ENCODE results near the gene SEZ6L2. TPM values are rescaled to one million over a fixed set of nuclear protein-coding genes. Genes with fewer than 3 reads are reported as not detected.

SEZ6L2 gene
- total and polyA plus RNA-seq, 9 of the 15 experiments (the other 6 are each of a cell fraction or from before 2014, with no cell fraction given): 0.10 to 2.1 (median 0.72) TPM

- Histone ChIP-seq H3K36me3 (ENCODE audit: control insufficient read depth, insufficient read depth, low read length) (peaks cover 8% of the 10 kb centered on the region; the same call in 2 of the 3 replicates), H3K4me2 (ENCODE audit: insufficient read depth, low read length) (no peak overlapping the region), H2AFZ (ENCODE audit: low read depth, low read length) (no peak overlapping the region), H3K9me1 (ENCODE audit: control insufficient read depth, insufficient read depth, low read length) (no peaks in the 10 kb centered on the region), H3K4me3 (no peak overlapping the region), H4K20me1 (replicated peaks; ENCODE audit: control insufficient read depth, insufficient read depth, low read length) (no peaks in the 10 kb centered on the region), H3K79me2 (ENCODE audit: control insufficient read depth, insufficient read depth, low read length) (no peaks in the 10 kb centered on the region), H3K27ac (ENCODE audit: extremely low read depth, low read depth, low read length) (no peak overlapping the region), H3K9me3 (replicated peaks; ENCODE audit: control insufficient read depth, insufficient read depth, low read depth, low read length) (no peaks in the 10 kb centered on the region), H3K27me3 (ENCODE audit: control insufficient read depth in 2 of 2, insufficient read depth in 2 of 2, low read length in 2 of 2) (no peaks in the 10 kb centered on the region), H3K4me1 (replicated peaks in 1 of 2; ENCODE audit: control insufficient read depth in 2 of 2, insufficient read depth in 2 of 2, low read length in 2 of 2) (peaks cover 0 to 14% of the 10 kb centered on the region in 2 experiments; a peak in 2 of 5 replicates), H3K9ac (ENCODE audit: insufficient read depth in 1 of 2, low read depth in 2 of 2, low read length in 2 of 2) (peak overlapping the region in 1 of 2 experiments; percentile 68; a peak in 2 of 4 replicates)
- FAIRE-seq: no peak
- ChIA-PET POLR2A (interaction anchor here (1.1 to 1.3 kb wide), 2 partner anchors 10 to 12 kb away, joined by 5 read pairs; partner anchors contain the start of genes ASPHD1 and SEZ6L2), CTCF (ENCODE audit: low intra/inter-chr PET ratio) (interaction anchor here (0.6 kb wide), 1 partner anchor 108 kb away, joined by 4 read pairs; no protein-coding TSS in a partner anchor)
- intact Hi-C loops (cut with micrococcal nuclease) (no loop called here), in situ Hi-C loops (cut with MboI) (no loop called here)
- 66% methylated on average over 8 of the region's 15 CpGs for WGBS (ENCODE audit: insufficient coverage, low coverage, missing lambda C conversion rate)
- TF ChIP-seq POLR2G (IDR thresholded peaks at IDR 0.05; ENCODE audit: low read depth, low read length) (peak; percentile 39; the same call in 1 of the 2 replicates), ZNF263 (CRISPR knock-in tag; IDR thresholded peaks at IDR 0.05; ENCODE audit: borderline replicate concordance) (peak; percentile 9; the same call in 1 of the 2 replicates), ETS2 (tag; IDR thresholded peaks at IDR 0.05; ENCODE audit: borderline replicate concordance, poor library complexity, severe bottlenecking) (no peak)
- no peak for DNase-seq (ENCODE audit: extremely low read depth in 1 of 4, low spot score in 3 of 4)
- ATAC-seq: peak; percentile 28
- BruUV-seq (replicated peaks): no TSS peak
These were observed 12.3 kb upstream of the SEZ6L2 start for GRCh38 chr16:29911676-29912010.

Data from K562 (cell line).